OCI-LY1 (cell line): ENCODE results near the gene BMPR1A.

ENCODE experiments used
- H2AFZ ChIP-seq: fragments of 200-600 bp; sonication (generic), shearing (Covaris generic); 2 replicates; pipeline ENCODE4 v1.6.0; 2014; ENCODE audit warnings: antibody characterized with exemption, mild to moderate bottlenecking, low read length
- H3F3A ChIP-seq: fragments of 200-600 bp; sonication (generic), shearing (Covaris generic); 2 replicates; pipeline ENCODE4 v1.6.0; 2014; ENCODE audit warnings: mild to moderate bottlenecking, antibody characterized with exemption, low read length, moderate library complexity; ENCODE audit not compliant: insufficient read depth
- H3K27ac ChIP-seq: fragments of 200-600 bp; sonication (generic); 2 replicates; pipeline ENCODE4 v1.5.1; 2014; ENCODE audit warnings: low read length, mixed run types, mild to moderate bottlenecking, low read depth; ENCODE audit not compliant: poor library complexity, severe bottlenecking
- H3K27me3 ChIP-seq: fragments of 200-600 bp; sonication (generic); 2 replicates; pipeline ENCODE4 v1.6.0; 2014; ENCODE audit warnings: antibody characterized with exemption, mild to moderate bottlenecking, low read length, moderate library complexity; ENCODE audit not compliant: insufficient read depth
- H3K36me3 ChIP-seq: fragments of 200-600 bp; sonication (generic); 2 replicates; pipeline ENCODE4 v1.6.1; 2014; ENCODE audit warnings: mild to moderate bottlenecking, antibody characterized with exemption, low read length, moderate library complexity, mixed read lengths; ENCODE audit not compliant: insufficient read depth
- H3K4me1 ChIP-seq: fragments of 200-600 bp; sonication (generic); 2 replicates; pipeline ENCODE4 v1.5.1; 2014; ENCODE audit warnings: mild to moderate bottlenecking, low read length, moderate library complexity; ENCODE audit not compliant: insufficient read depth, severe bottlenecking
- H3K4me2 ChIP-seq: fragments of 200-600 bp; sonication (generic), shearing (Covaris generic); 2 replicates; pipeline ENCODE4 v1.6.1; 2014; ENCODE audit warnings: low read length
- H3K4me3 ChIP-seq: fragments of 200-600 bp; sonication (generic); 2 replicates; pipeline ENCODE4 v1.5.1; 2014; ENCODE audit warnings: low read length, low read depth, mild to moderate bottlenecking, mixed read lengths; ENCODE audit not compliant: poor library complexity, severe bottlenecking
- H3K79me2 ChIP-seq: fragments of 200-600 bp; shearing (Covaris generic); 2 replicates; pipeline ENCODE4 v1.6.1; 2016; ENCODE audit warnings: mixed run types, low read length, mixed read lengths; ENCODE audit not compliant: insufficient read depth
- H3K9ac ChIP-seq: fragments of 200-600 bp; sonication (generic), shearing (Covaris generic); 2 replicates; pipeline ENCODE4 v1.6.1; 2014; ENCODE audit warnings: mild to moderate bottlenecking, low read length, mixed read lengths
- H3K9me2 ChIP-seq: fragments of 200-600 bp; sonication (generic), shearing (Covaris generic); 2 replicates; pipeline ENCODE4 v1.6.1; 2014; ENCODE audit warnings: low read depth, mild to moderate bottlenecking, low read length, mixed read lengths
- H3K9me3 ChIP-seq: fragments of 200-600 bp; shearing (Covaris generic); 2 replicates; pipeline ENCODE4 v1.6.1; 2014; ENCODE audit warnings: low read length, mixed read lengths
- H4K20me1 ChIP-seq: fragments of 200-600 bp; sonication (generic), shearing (Covaris generic); 2 replicates; pipeline ENCODE4 v1.6.0; 2016; ENCODE audit warnings: mild to moderate bottlenecking, low read length; ENCODE audit not compliant: insufficient read depth
- EZH2 ChIP-seq: fragments of 200-600 bp; sonication (generic), shearing (Covaris generic); IDR thresholded peaks from 2 replicates; pipeline ENCODE4 v1.8.0; 2017; ENCODE audit warnings: borderline replicate concordance, mixed run types, mild to moderate bottlenecking, antibody characterized with exemption, low read length, moderate library complexity, mixed read lengths
- TF ChIP-seq, protein P1 (sequence below): fragments of 200-600 bp; sonication (generic), shearing (Covaris generic); IDR thresholded peaks from 2 replicates; pipeline ENCODE4 v1.5.1; 2017; ENCODE audit warnings: mild to moderate bottlenecking, antibody characterized with exemption, low read length, moderate library complexity, mixed read lengths

BMPR1A gene

DNA sequence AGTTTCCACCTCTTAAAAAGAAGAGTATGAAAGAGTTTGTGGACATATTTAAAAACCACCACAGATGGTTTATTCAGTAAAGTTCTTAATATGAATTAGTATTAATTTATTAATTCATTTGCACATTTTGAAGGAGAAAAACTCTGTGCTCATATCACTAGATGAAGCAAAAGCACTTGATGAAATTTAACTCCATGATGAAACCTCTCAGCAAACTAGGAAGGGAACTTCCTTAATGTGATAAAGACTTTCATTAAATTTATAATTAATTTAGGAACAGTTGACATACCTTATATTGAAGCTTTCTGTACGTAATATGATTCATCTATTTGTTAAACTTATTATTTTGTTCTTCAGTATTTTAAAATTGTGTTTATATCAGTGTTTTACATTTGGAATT is 101.6 kb downstream of the BMPR1A start:
- no peaks in the 10 kb centered on the region for H3K27me3 ChIP-seq
- no peaks in the 10 kb centered on the region for H3K36me3 ChIP-seq
- H3K79me2 ChIP-seq: no peaks in the 10 kb centered on the region
- no peak overlapping the region for H3K4me2 ChIP-seq
- H3F3A ChIP-seq: no peaks in the 10 kb centered on the region
- H3K4me1 ChIP-seq: no peaks in the 10 kb centered on the region
- H3K9ac ChIP-seq: no peak overlapping the region
- TF ChIP-seq, protein P1, sequence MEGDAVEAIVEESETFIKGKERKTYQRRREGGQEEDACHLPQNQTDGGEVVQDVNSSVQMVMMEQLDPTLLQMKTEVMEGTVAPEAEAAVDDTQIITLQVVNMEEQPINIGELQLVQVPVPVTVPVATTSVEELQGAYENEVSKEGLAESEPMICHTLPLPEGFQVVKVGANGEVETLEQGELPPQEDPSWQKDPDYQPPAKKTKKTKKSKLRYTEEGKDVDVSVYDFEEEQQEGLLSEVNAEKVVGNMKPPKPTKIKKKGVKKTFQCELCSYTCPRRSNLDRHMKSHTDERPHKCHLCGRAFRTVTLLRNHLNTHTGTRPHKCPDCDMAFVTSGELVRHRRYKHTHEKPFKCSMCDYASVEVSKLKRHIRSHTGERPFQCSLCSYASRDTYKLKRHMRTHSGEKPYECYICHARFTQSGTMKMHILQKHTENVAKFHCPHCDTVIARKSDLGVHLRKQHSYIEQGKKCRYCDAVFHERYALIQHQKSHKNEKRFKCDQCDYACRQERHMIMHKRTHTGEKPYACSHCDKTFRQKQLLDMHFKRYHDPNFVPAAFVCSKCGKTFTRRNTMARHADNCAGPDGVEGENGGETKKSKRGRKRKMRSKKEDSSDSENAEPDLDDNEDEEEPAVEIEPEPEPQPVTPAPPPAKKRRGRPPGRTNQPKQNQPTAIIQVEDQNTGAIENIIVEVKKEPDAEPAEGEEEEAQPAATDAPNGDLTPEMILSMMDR: no peak
- TF ChIP-seq EZH2: no peak
- no peak overlapping the region for H3K4me3 ChIP-seq
- H4K20me1 ChIP-seq: no peaks in the 10 kb centered on the region
- H2AFZ ChIP-seq: no peak overlapping the region
- no peaks in the 10 kb centered on the region for H3K9me2 ChIP-seq
- no peaks in the 10 kb centered on the region for H3K9me3 ChIP-seq
- H3K27ac ChIP-seq: no peak overlapping the region

DNA sequence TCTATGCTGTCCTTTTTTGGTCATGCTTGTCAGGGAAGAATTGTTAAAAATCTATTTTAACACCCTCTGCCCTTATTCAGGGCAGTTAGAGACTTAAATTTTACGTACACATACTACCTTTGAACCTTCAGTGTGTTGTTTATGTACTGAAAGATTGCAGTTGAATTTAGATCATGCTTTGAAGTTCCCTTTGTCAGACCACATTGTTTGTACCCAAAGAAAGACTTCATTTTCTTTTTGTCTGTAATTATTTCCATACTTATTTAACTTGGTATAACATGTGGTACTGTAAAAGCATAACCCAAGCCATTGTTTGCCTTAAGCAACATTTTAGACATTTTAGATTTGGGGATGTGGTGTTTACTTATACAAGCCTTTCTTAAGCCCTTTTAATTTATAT is 104.9 kb downstream of the BMPR1A start:
- no peaks in the 10 kb centered on the region for H3K9me2 ChIP-seq
- no peaks in the 10 kb centered on the region for H4K20me1 ChIP-seq
- no peaks in the 10 kb centered on the region for H3K4me1 ChIP-seq
- no peak overlapping the region for H3K27ac ChIP-seq
- no peaks in the 10 kb centered on the region for H3K79me2 ChIP-seq
- H3F3A ChIP-seq: no peaks in the 10 kb centered on the region
- no peaks in the 10 kb centered on the region for H3K9me3 ChIP-seq
- no peak overlapping the region for H2AFZ ChIP-seq
- H3K4me2 ChIP-seq: no peak overlapping the region
- H3K9ac ChIP-seq: no peak overlapping the region
- TF ChIP-seq, protein P1: no peak
- no peak for TF ChIP-seq EZH2
- no peaks in the 10 kb centered on the region for H3K36me3 ChIP-seq
- H3K27me3 ChIP-seq: no peaks in the 10 kb centered on the region
- H3K4me3 ChIP-seq: no peak overlapping the region

DNA sequence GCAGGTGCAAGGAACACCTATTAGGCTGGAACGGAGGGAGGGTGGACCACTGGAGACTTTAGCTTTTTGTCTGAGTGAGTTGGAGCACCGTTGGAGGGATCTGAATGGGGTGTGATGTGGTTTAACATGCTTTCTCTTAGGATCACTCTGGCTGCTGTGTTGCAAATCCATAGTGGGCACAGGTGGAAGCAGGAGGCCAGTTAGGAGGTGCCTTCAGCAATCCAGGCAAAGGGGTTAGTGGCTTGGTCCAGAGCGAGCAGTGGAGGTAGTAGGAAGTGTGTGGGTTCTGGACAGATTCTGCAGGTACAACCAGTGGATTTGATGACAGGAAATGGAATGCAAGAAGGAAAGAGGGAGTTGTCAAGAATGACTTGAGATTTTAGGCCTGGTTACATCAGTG is 106.0 kb downstream of the BMPR1A start:
- Histone ChIP-seq H3K4me3 (no peak overlapping the region), H3K9me2 (no peaks in the 10 kb centered on the region), H3K9me3 (no peaks in the 10 kb centered on the region), H3F3A (no peaks in the 10 kb centered on the region), H3K4me1 (no peaks in the 10 kb centered on the region), H3K27ac (no peak overlapping the region), H3K27me3 (no peaks in the 10 kb centered on the region), H3K36me3 (no peaks in the 10 kb centered on the region), H3K79me2 (no peaks in the 10 kb centered on the region), H2AFZ (no peak overlapping the region), H3K9ac (no peak overlapping the region), H4K20me1 (no peaks in the 10 kb centered on the region), H3K4me2 (no peak overlapping the region)
- TF ChIP-seq EZH2: no peak
- TF ChIP-seq, protein P1: no peak
